ENCODE results near the gene CARD9.
"Not testable (repeated sequence)": the region's sequence is repeated elsewhere in the genome, so short reads cannot be mapped to it uniquely, and the experiment has no call there.

Gene CARD9, protein sequence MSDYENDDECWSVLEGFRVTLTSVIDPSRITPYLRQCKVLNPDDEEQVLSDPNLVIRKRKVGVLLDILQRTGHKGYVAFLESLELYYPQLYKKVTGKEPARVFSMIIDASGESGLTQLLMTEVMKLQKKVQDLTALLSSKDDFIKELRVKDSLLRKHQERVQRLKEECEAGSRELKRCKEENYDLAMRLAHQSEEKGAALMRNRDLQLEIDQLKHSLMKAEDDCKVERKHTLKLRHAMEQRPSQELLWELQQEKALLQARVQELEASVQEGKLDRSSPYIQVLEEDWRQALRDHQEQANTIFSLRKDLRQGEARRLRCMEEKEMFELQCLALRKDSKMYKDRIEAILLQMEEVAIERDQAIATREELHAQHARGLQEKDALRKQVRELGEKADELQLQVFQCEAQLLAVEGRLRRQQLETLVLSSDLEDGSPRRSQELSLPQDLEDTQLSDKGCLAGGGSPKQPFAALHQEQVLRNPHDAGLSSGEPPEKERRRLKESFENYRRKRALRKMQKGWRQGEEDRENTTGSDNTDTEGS

GRCh38 chr9:136373300-136374182, at the start of gene CARD9:
TSS of gene CARD9 (minus strand) at chr9:136373669. CDS start at chr9:136372078, 1,591 bp downstream.
- DNase-seq, result no peak

- no peak for DNase-seq
Measured at GRCh38 chr9:136422876-136423275, 49.4 kb upstream of the CARD9 start.

- no peak for DNase-seq
Measured at GRCh38 chr9:136421791-136422190, 48.3 kb upstream of the CARD9 start.

DNA sequence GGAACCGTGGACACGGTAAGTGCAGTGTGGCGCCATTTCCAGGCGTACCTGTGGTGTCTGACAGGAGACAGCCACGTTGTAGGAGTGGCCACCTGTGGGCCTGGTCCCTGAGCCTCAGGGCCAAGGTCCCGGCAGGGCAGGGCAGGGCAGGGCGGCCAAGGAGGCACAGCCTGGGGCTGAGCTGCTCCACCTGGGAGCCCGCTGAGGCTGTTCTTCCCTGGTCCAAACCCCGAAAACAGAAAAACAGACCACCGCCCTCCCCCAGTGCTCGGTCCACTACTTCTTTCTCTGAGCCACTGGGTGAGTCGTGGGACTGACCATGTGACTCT, 45.6 kb upstream of the CARD9 start:
- no peak for DNase-seq

DNA sequence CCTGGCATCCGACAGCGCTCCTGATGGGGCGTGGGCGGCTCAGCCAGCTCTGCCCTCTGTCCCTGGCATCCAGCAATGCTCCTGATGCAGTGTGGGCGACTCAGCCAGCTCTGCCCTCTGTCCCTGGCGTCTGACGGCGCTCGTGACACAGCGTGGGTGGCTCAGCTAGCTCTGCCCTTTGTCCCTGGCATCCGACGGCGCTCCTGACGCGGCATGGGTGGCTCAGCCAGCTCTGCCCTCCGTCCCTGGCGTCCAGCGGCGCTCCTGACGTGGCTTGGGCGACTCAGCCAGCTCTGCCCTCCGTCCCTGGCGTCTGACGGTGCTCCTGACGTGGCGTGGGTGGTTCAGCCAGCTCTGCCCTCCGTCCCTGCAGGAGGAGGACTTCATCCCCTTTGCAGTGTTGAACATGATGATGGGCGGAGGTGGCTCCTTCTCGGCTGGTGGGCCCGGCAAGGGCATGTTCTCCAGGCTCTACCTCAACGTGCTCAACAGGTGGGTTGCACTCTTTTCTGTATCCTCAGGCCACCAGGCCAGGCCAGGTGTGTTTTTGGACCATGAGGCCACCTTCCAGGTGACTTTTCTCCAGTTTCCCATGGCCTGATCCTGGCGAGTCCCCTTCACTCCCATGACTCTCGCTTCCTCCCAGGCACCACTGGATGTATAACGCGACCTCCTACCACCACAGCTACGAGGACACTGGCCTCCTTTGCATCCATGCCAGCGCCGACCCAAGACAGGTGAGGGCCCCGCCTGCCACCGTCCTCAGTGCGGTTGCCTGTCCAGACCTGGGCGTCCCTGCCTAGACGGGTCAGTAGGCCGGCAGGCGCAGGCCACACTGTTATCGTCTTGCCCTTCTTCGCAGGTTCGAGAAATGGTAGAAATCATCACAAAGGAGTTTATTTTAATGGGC, 45.0 kb upstream of the CARD9 start:
- no peak for DNase-seq

DNA sequence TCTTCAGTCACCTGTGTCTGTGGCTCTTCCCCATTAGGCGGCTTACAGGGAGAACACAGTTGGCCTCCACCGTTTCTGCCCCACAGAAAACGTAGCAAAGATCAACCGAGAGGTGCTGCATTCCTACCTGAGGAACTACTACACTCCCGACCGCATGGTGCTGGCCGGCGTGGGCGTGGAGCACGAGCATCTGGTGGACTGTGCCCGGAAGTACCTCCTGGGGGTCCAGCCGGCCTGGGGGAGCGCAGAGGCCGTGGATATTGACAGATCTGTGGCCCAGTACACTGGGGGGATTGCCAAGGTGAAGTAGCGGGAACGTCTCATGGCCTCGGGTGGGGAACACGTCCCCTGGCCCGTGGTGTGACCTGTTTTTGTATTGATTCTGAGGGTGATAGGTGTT, 43.4 kb upstream of the CARD9 start:
- no peak for DNase-seq

DNA sequence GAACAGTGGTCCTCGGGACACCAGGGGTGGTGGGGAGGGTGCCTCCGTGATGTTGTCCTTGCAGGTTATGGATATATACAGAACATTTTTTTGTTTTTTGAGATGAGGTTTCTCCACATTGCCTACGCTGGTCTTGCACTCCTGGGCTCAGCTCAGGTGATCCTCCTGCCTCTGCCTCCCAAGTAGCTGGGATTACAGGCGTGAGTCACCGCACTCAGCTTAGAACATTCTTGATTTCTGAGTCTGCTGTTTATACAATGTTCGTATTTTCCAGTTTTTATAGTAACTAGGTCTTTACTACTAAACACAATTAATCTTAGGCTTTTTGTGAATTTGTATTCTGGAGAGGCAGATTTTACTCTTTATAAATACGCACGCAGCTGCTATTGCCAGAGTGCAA, 43.0 kb upstream of the CARD9 start:
- DNase-seq, result no peak

GRCh38 chr9:136412962-136413361, 39.5 kb upstream of the CARD9 start:
- no peak for DNase-seq

DNA sequence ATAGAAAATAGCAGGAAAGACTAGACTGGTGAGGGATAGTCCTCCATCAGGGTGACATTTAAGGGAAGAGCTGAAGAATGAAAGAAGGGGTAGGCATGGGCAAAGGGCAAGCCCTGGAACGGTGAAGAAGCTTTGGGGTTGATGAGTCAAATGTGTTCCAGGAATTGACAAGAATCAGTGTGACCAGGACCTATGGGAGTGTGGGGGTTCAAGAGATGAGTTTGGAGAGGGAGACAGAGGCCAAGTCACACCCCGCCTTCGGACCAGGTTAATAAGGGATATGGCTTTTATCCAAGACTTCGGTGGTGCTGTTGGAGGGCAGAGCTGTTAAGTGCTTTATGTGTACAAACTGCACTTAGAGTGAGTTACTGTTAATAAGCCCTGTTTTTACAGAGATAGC, 37.9 kb upstream of the CARD9 start:
- DNase-seq, result no peak

GRCh38 chr9:136410500-136411287, 37.2 kb upstream of the CARD9 start, which contains the start of the genes ENTR1 and PMPCA:
TSS of gene ENTR1 (minus strand) at chr9:136410614. CDS start at chr9:136410397, 217 bp downstream.
TSS of gene PMPCA (plus strand) at chr9:136410658. CDS start at chr9:136410669, 11 bp downstream.
- DNase-seq, result peak; percentile 95

DNA sequence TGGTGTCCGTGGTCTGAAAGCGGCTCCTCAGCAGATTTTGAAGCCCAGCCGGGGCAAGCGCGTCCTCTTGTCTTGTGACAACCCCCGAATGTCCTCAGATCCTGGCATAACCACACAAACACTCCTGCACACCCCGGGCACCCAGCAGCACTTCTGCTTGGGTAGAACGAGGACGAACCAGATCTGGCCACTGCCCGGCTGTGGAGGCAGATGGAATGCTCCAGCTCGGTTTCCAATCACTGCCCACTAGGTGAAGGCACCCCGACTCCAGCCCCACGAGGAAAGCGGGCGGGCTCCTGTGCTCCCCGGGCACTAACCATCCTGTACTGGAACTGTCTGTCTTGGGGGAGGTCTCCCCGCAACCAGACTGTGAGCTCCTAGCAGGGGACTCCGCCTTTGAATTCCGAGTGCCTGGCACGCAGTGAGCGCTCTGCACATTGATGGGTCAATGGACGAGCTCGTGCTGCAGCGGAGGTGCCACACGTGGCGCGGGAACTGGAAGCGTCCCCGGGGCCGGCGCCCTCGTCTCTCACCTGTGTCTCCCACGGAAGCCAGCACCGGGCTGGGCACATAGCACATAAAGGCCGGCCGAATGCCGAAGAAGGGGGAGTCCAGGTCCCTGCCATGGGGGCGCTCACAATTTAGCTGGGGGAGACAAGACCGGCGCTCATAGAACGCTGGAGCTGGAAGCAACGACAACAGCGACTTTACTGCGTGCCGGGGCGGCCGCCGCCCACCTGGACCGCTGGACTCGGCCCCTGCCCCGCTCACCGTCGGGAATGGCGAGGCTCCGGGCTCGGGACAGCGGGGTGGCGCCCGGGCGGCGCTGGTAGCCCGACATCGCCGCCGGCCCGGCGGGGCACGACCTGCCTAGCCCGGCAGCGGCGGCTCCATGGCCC, 36.3 kb upstream of the CARD9 start:
- peak; percentile 53 for DNase-seq

DNA sequence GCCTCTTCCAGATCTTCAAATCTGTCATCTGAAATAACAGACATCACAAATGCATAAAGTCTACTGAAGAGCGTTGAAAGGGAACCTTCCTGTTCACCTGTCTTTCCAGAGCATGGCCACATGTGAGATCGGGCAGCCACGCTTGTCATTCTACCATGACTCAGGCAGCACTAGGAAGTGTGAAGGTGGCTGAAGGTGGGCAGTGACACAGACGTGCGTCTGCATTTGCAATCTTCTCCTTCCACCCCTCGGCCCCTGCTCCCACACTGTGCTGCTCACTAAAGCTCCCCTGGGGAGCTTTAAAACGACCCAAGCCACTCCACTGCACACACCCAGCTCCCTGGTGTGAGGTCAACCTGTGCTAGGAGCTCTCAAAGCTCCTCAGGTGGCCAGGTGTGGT, 34.4 kb upstream of the CARD9 start:
- peak; percentile 46 for DNase-seq

DNA sequence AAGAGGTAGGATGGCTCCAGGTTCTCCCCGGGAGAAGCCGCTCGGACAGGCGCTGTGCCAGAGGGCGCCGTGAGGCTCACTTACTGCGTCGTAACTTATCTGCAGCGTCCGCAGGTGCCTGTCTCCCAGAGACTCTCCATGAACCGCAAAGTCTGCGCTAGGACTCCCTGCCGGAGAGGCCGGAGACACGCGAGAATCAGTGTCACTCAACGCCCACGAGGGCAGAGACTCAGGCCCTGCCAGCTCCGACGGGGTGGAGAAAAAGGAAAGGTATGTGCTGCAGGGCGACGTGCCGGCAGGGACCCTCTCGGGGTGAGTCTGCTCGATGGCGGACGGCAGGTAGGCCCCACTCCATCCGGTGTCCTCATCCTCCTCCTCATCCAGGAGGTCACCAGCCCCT, 33.6 kb upstream of the CARD9 start:
- DNase-seq, result not testable (repeated sequence)

- not testable (repeated sequence) for DNase-seq
Measured at GRCh38 chr9:136405904-136406303, 32.4 kb upstream of the CARD9 start.

DNA sequence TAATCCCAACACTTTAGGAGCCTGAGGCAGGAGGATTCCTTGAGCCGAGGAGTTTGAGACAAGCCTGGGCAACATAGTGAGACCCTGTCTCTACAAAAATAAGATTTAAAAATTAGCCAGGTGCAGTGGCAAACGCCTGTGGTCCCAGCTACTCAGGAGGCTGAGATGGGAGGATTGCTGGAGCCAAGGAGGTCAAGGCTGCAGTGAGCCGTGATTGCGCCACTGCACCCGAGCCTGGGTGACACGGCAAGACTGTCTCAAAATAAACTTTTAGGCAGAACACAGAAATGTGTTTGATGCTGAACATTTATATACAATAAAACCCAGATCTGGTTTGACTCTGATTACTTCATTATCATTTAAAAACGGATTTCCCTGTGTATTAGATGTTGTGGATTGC, 32.0 kb upstream of the CARD9 start:
- DNase-seq, result no peak

DNA sequence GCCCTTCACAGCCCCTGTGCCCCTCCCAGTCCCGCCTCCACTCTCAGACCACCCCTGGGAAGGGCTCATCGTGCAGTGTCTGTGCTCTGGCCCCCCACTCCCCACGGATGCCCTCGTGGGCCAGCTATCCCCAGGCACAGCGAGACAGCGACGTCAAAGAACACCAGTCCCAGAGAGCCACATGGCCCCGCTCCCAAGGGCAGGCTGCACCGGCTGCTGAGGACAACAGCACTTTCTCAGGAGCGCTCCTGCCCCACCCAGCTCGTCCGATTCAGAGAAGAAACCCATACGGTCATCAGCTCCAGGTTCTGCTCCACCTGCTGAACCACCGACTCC, 31.3 kb upstream of the CARD9 start:
- no peak for DNase-seq

- peak; percentile 35 for DNase-seq
Measured at GRCh38 chr9:136403915-136404800, 30.7 kb upstream of the CARD9 start.

DNA sequence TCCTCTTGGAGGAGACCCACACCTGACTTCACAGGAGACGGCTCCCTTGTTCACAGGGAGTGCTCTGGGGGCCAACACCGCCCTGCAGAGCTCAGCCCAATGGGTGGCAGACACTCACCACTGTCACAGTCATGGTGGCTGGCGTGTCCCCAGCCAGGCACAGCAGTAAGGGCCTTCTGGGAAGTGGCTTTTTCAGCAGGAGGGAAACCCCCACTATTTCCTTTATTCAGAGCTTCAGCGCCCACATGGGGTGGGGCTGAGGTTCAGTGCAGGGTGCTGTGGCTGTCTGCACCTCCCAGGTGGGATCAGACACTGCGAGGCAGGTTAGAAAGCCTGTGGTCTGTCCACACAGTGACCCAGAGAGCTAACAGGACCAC, 30.1 kb upstream of the CARD9 start:
- peak; percentile 77 for DNase-seq

GRCh38 chr9:136402067-136402466, 28.6 kb upstream of the CARD9 start:
- DNase-seq, result no peak
